SK-N-SH treated with all-trans-retinoic acid at 6 μM for 48 hours (cell line): ENCODE results near the gene KLK3.

Source experiments
- ATAC-seq: fragments of 200-7000 bp; cut with Tn5 transposase; 3 replicates; pipeline ENCODE4 v1.9.1; 2020; ENCODE audit warnings: mild to moderate bottlenecking, moderate library complexity
- ARNTL ChIP-seq: fragments of 450-650 bp; formaldehyde crosslinking; IDR thresholded peaks from 2 replicates; pipeline ENCODE4 v1.5.0; 2020; ENCODE audit warnings: low read depth, mild to moderate bottlenecking, moderate library complexity, borderline replicate concordance
- CSDC2 ChIP-seq: fragments of 250-450 bp; sonication (Bioruptor Pico); IDR thresholded peaks from 2 replicates; pipeline ENCODE4 v1.5.0; 2020; ENCODE audit warnings: mild to moderate bottlenecking, moderate library complexity
- ESRRG ChIP-seq: fragments of 250-450 bp; sonication (Bioruptor Pico); IDR thresholded peaks from 2 replicates; pipeline ENCODE4 v1.6.1; 2021; ENCODE audit warnings: mild to moderate bottlenecking
- GLIS3 ChIP-seq: fragments of 250-450 bp; sonication (Bioruptor Pico); IDR thresholded peaks from 2 replicates; pipeline ENCODE4 v1.5.0; 2020; ENCODE audit warnings: mild to moderate bottlenecking, moderate library complexity
- ISL1 ChIP-seq: fragments of 250-450 bp; sonication (Bioruptor Pico); IDR thresholded peaks from 2 replicates; pipeline ENCODE4 v2.1.2; 2022; ENCODE audit warnings: mild to moderate bottlenecking, moderate library complexity
- OSR1 ChIP-seq: fragments of 250-450 bp; sonication (Bioruptor Pico); IDR thresholded peaks from 2 replicates; pipeline ENCODE4 v1.8.0; 2022; ENCODE audit warnings: moderate library complexity, mild to moderate bottlenecking, inconsistent platforms
- PPARA ChIP-seq: fragments of 250-450 bp; sonication (Bioruptor Pico); IDR thresholded peaks from 2 replicates; pipeline ENCODE4 v1.5.0; 2020; ENCODE audit warnings: mild to moderate bottlenecking, borderline replicate concordance
- RARB ChIP-seq: fragments of 250-450 bp; sonication (Bioruptor Pico); IDR thresholded peaks from 2 replicates; pipeline ENCODE4 v1.8.0; 2021; ENCODE audit warnings: mild to moderate bottlenecking, moderate library complexity
- SNAI2 ChIP-seq: fragments of 250-450 bp; sonication (Bioruptor Pico); IDR thresholded peaks from 2 replicates; pipeline ENCODE4 v1.5.0; 2020; ENCODE audit warnings: mild to moderate bottlenecking, moderate library complexity
- TCF4 ChIP-seq: fragments of 250-450 bp; sonication (Bioruptor Pico); IDR thresholded peaks from 2 replicates; pipeline ENCODE4 v1.8.0; 2021; ENCODE audit warnings: mild to moderate bottlenecking, moderate library complexity, borderline replicate concordance
- TOX ChIP-seq: fragments of 250-450 bp; sonication (Bioruptor Pico); IDR thresholded peaks from 2 replicates; pipeline ENCODE4 v1.8.0; 2021; ENCODE audit warnings: mild to moderate bottlenecking, moderate library complexity, borderline replicate concordance
- ZC3H10 ChIP-seq: fragments of 250-450 bp; sonication (Bioruptor Pico); IDR thresholded peaks from 2 replicates; pipeline ENCODE4 v1.5.1; 2021; ENCODE audit warnings: mild to moderate bottlenecking, moderate library complexity
- ZFP3 ChIP-seq: fragments of 250-450 bp; sonication (Bioruptor Pico); IDR thresholded peaks from 2 replicates; pipeline ENCODE4 v1.5.0; 2020; ENCODE audit warnings: mild to moderate bottlenecking, moderate library complexity
- ZFP30 ChIP-seq: fragments of 450-650 bp; formaldehyde crosslinking; IDR thresholded peaks from 2 replicates; pipeline ENCODE4 v1.5.0; 2022; ENCODE audit warnings: mild to moderate bottlenecking, moderate library complexity
- ZNF565 ChIP-seq: fragments of 450-650 bp; formaldehyde crosslinking; conservative IDR thresholded peaks from 2 replicates; pipeline ENCODE4 v1.5.0; 2020; ENCODE audit warnings: low read depth, mild to moderate bottlenecking, moderate library complexity
- ZNF70 ChIP-seq: fragments of 450-650 bp; formaldehyde crosslinking; IDR thresholded peaks from 2 replicates; pipeline ENCODE4 v1.5.0; 2020; ENCODE audit warnings: mild to moderate bottlenecking, moderate library complexity
- ZNF8 ChIP-seq: fragments of 450-650 bp; formaldehyde crosslinking; IDR thresholded peaks from 2 replicates; pipeline ENCODE4 v1.5.0; 2020; ENCODE audit warnings: mild to moderate bottlenecking, moderate library complexity
- TF ChIP-seq, protein P1 (sequence below): fragments of 250-450 bp; sonication (Bioruptor Pico); IDR thresholded peaks from 2 replicates; pipeline ENCODE4 v1.5.1; 2020; ENCODE audit warnings: low read depth, mild to moderate bottlenecking, moderate library complexity
- TF ChIP-seq, protein P2 (sequence below): fragments of 250-450 bp; sonication (Bioruptor Pico); IDR thresholded peaks from 2 replicates; pipeline ENCODE4 v1.8.0; 2021; ENCODE audit warnings: low read depth, mild to moderate bottlenecking, moderate library complexity, borderline replicate concordance
- TF ChIP-seq, protein P3 (sequence below): fragments of 250-450 bp; sonication (Bioruptor Pico); IDR thresholded peaks from 2 replicates; pipeline ENCODE4 v1.5.0; 2020; ENCODE audit warnings: mild to moderate bottlenecking, moderate library complexity
- TF ChIP-seq, protein P4 (sequence below): fragments of 250-450 bp; sonication (Bioruptor Pico); IDR thresholded peaks from 2 replicates; pipeline ENCODE4 v1.5.1; 2021; ENCODE audit warnings: mild to moderate bottlenecking, moderate library complexity

The KLK3 gene

GRCh38 chr19:50861010-50861409 lies 6.3 kb downstream of the KLK3 start:
- TF ChIP-seq TCF4 (no peak), TOX (CRISPR knock-in tag) (no peak), ARNTL (CRISPR knock-in tag) (no peak), SNAI2 (CRISPR knock-in tag) (no peak), ZNF70 (CRISPR knock-in tag) (no peak), OSR1 (CRISPR knock-in tag) (no peak), PPARA (CRISPR knock-in tag) (no peak), CSDC2 (CRISPR knock-in tag) (no peak), ZFP30 (CRISPR knock-in tag) (no peak), ZNF8 (CRISPR knock-in tag) (no peak)
- TF ChIP-seq, protein P1, sequence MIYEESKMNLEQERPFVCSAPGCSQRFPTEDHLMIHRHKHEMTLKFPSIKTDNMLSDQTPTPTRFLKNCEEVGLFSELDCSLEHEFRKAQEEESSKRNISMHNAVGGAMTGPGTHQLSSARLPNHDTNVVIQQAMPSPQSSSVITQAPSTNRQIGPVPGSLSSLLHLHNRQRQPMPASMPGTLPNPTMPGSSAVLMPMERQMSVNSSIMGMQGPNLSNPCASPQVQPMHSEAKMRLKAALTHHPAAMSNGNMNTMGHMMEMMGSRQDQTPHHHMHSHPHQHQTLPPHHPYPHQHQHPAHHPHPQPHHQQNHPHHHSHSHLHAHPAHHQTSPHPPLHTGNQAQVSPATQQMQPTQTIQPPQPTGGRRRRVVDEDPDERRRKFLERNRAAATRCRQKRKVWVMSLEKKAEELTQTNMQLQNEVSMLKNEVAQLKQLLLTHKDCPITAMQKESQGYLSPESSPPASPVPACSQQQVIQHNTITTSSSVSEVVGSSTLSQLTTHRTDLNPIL (CRISPR knock-in tag), result no peak
- TF ChIP-seq, protein P2, sequence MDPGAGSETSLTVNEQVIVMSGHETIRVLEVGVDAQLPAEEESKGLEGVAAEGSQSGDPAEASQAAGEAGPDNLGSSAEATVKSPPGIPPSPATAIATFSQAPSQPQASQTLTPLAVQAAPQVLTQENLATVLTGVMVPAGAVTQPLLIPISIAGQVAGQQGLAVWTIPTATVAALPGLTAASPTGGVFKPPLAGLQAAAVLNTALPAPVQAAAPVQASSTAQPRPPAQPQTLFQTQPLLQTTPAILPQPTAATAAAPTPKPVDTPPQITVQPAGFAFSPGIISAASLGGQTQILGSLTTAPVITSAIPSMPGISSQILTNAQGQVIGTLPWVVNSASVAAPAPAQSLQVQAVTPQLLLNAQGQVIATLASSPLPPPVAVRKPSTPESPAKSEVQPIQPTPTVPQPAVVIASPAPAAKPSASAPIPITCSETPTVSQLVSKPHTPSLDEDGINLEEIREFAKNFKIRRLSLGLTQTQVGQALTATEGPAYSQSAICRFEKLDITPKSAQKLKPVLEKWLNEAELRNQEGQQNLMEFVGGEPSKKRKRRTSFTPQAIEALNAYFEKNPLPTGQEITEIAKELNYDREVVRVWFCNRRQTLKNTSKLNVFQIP (CRISPR knock-in tag), result no peak
- ATAC-seq, result no peak

DNA sequence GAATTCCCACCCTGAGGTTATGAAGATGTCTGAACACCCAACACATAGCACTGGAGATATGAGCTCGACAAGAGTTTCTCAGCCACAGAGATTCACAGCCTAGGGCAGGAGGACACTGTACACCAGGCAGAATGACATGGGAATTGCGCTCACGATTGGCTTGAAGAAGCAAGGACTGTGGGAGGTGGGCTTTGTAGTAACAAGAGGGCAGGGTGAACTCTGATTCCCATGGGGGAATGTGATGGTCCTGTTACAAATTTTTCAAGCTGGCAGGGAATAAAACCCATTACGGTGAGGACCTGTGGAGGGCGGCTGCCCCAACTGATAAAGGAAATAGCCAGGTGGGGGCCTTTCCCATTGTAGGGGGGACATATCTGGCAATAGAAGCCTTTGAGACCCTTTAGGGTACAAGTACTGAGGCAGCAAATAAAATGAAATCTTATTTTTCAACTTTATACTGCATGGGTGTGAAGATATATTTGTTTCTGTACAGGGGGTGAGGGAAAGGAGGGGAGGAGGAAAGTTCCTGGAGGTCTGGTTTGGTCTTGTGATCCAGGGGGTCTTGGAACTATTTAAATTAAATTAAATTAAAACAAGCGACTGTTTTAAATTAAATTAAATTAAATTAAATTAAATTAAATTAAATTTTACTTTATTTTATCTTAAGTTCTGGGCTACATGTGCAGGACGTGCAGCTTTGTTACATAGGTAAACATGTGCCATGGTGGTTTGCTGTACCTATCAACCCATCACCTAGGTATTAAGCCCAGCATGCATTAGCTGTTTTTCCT lies 7.0 kb downstream of the KLK3 start:
- no peak for TF ChIP-seq SNAI2 (CRISPR knock-in tag)
- no peak for TF ChIP-seq ZFP30 (CRISPR knock-in tag)
- TF ChIP-seq, protein P1 (CRISPR knock-in tag), result no peak
- TF ChIP-seq CSDC2 (CRISPR knock-in tag), result no peak
- TF ChIP-seq ARNTL (CRISPR knock-in tag), result no peak
- TF ChIP-seq ESRRG (CRISPR knock-in tag), result no peak
- no peak for TF ChIP-seq TCF4
- TF ChIP-seq, protein P3, sequence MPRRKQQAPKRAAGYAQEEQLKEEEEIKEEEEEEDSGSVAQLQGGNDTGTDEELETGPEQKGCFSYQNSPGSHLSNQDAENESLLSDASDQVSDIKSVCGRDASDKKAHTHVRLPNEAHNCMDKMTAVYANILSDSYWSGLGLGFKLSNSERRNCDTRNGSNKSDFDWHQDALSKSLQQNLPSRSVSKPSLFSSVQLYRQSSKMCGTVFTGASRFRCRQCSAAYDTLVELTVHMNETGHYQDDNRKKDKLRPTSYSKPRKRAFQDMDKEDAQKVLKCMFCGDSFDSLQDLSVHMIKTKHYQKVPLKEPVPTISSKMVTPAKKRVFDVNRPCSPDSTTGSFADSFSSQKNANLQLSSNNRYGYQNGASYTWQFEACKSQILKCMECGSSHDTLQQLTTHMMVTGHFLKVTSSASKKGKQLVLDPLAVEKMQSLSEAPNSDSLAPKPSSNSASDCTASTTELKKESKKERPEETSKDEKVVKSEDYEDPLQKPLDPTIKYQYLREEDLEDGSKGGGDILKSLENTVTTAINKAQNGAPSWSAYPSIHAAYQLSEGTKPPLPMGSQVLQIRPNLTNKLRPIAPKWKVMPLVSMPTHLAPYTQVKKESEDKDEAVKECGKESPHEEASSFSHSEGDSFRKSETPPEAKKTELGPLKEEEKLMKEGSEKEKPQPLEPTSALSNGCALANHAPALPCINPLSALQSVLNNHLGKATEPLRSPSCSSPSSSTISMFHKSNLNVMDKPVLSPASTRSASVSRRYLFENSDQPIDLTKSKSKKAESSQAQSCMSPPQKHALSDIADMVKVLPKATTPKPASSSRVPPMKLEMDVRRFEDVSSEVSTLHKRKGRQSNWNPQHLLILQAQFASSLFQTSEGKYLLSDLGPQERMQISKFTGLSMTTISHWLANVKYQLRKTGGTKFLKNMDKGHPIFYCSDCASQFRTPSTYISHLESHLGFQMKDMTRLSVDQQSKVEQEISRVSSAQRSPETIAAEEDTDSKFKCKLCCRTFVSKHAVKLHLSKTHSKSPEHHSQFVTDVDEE (CRISPR knock-in tag), result no peak
- TF ChIP-seq ZNF565 (CRISPR knock-in tag), result no peak
- TF ChIP-seq ZNF70 (CRISPR knock-in tag), result no peak
- no peak for TF ChIP-seq ISL1 (CRISPR knock-in tag)
- no peak for TF ChIP-seq ZNF8 (CRISPR knock-in tag)
- ATAC-seq, result no peak

GRCh38 chr19:50869479-50869878 lies 14.8 kb downstream of the KLK3 start:
- TF ChIP-seq, protein P1 (CRISPR knock-in tag), result no peak
- no peak for TF ChIP-seq ZC3H10 (CRISPR knock-in tag)
- ATAC-seq, result no peak

DNA sequence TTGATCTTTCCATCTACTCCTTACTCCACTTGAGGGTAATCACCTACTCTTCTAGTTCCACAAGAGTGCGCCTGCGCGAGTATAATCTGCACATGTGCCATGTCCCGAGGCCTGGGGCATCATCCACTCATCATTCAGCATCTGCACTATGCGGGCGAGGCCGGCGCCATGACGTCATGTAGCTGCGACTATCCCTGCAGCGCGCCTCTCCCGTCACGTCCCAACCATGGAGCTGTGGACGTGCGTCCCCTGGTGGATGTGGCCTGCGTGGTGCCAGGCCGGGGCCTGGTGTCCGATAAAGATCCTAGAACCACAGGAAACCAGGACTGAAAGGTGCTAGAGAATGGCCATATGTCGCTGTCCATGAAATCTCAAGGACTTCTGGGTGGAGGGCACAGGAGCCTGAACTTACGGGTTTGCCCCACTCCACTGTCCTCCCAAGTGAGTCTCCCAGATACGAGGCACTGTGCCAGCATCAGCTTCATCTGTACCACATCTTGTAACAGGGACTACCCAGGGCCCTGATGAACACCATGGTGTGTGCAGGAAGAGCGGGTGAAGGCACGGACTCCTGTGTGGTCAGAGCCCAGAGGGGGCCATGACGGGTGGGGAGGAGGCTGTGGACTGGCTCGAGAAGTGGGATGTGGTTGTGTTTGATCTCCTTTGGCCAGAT lies 15.8 kb downstream of the KLK3 start:
- TF ChIP-seq GLIS3 (CRISPR knock-in tag), result no peak
- no peak for TF ChIP-seq ZNF70 (CRISPR knock-in tag)
- no peak for TF ChIP-seq TOX (CRISPR knock-in tag)
- no peak for TF ChIP-seq TCF4
- TF ChIP-seq CSDC2 (CRISPR knock-in tag), result no peak
- TF ChIP-seq ESRRG (CRISPR knock-in tag), result no peak
- no peak for TF ChIP-seq OSR1 (CRISPR knock-in tag)
- TF ChIP-seq ARNTL (CRISPR knock-in tag), result no peak
- TF ChIP-seq, protein P4, sequence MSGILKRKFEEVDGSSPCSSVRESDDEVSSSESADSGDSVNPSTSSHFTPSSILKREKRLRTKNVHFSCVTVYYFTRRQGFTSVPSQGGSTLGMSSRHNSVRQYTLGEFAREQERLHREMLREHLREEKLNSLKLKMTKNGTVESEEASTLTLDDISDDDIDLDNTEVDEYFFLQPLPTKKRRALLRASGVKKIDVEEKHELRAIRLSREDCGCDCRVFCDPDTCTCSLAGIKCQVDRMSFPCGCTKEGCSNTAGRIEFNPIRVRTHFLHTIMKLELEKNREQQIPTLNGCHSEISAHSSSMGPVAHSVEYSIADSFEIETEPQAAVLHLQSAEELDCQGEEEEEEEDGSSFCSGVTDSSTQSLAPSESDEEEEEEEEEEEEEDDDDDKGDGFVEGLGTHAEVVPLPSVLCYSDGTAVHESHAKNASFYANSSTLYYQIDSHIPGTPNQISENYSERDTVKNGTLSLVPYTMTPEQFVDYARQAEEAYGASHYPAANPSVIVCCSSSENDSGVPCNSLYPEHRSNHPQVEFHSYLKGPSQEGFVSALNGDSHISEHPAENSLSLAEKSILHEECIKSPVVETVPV (CRISPR knock-in tag), result no peak
- TF ChIP-seq, protein P1 (CRISPR knock-in tag), result no peak
- TF ChIP-seq ZFP30 (CRISPR knock-in tag), result no peak
- TF ChIP-seq SNAI2 (CRISPR knock-in tag), result no peak
- no peak for TF ChIP-seq ZFP3
- TF ChIP-seq ZNF8 (CRISPR knock-in tag), result no peak
- no peak for TF ChIP-seq ZNF565 (CRISPR knock-in tag)
- TF ChIP-seq ZC3H10 (CRISPR knock-in tag), result no peak
- TF ChIP-seq ISL1 (CRISPR knock-in tag), result no peak
- no peak for TF ChIP-seq RARB
- peak; percentile 74 for ATAC-seq
